Smooth muscle cell (in vitro differentiated cells): Measurements from ENCODE around the gene CD84. TPM values are rescaled to one million over a fixed set of nuclear protein-coding genes. Genes with fewer than 3 reads are reported as not detected.

ENCODE experiments used
- DNase-seq: peaks from one replicate; lab custom pipeline; 2025; ENCODE audit not compliant: unreplicated experiment; lab: John Stamatoyannopoulos, UW
- H2AFZ ChIP-seq: fragments of 200-600 bp; sonication (generic); 2 replicates; pipeline ENCODE4 v1.6.0; 2016; ENCODE audit warnings: antibody characterized with exemption, low read depth, mild to moderate bottlenecking
- H3F3A ChIP-seq: fragments of 200-600 bp; sonication (generic); 2 replicates; pipeline ENCODE4 v1.6.0; 2017; ENCODE audit warnings: antibody characterized with exemption, low read depth
- H3K27ac ChIP-seq: fragments of 200-600 bp; sonication (generic); 2 replicates; pipeline ENCODE4 v1.5.1; 2016; ENCODE audit warnings: low read depth, mild to moderate bottlenecking
- H3K27me3 ChIP-seq: fragments of 200-600 bp; sonication (generic); 2 replicates; pipeline ENCODE4 v1.6.1; 2016; ENCODE audit warnings: low read depth, mild to moderate bottlenecking
- H3K36me3 ChIP-seq: fragments of 200-600 bp; sonication (generic); 2 replicates; pipeline ENCODE4 v1.5.1; 2016; ENCODE audit warnings: low read depth
- H3K4me1 ChIP-seq: fragments of 200-600 bp; sonication (generic); 2 replicates; pipeline ENCODE4 v1.5.1; 2016; ENCODE audit warnings: low read depth
- H3K4me2 ChIP-seq: fragments of 200-600 bp; sonication (generic); 2 replicates; pipeline ENCODE4 v1.6.0; 2016; ENCODE audit warnings: mild to moderate bottlenecking
- H3K4me3 ChIP-seq: fragments of 200-600 bp; sonication (generic); 2 replicates; pipeline ENCODE4 v1.5.1; 2016; ENCODE audit warnings: mild to moderate bottlenecking
- H3K79me2 ChIP-seq: fragments of 200-600 bp; sonication (generic); 2 replicates; pipeline ENCODE4 v1.6.0; 2016; ENCODE audit warnings: low read depth, mild to moderate bottlenecking
- H3K9ac ChIP-seq: fragments of 200-600 bp; sonication (generic); 2 replicates; pipeline ENCODE4 v1.6.0; 2016; ENCODE audit warnings: low read depth
- H3K9me3 ChIP-seq: fragments of 200-600 bp; sonication (generic); replicated peaks from 2 replicates; pipeline ENCODE4 v1.5.1; 2016; ENCODE audit warnings: low read depth
- H4K20me1 ChIP-seq: fragments of 200-600 bp; sonication (generic); 2 replicates; pipeline ENCODE4 v1.6.0; 2016; ENCODE audit warnings: low read depth
- CTCF ChIP-seq: fragments of 200-600 bp; sonication (generic); IDR thresholded peaks from 2 replicates; pipeline ENCODE4 v1.5.1; 2017; ENCODE audit warnings: borderline replicate concordance, mild to moderate bottlenecking, antibody characterized with exemption; ENCODE audit not compliant: insufficient read depth, poor library complexity, severe bottlenecking
- WGBS: methylation state at CpG from one replicate; pipeline ENCODE4 v1.1.7; 2016; ENCODE audit warnings: low lambda C conversion rate; 5-methylcytosine and 5-hydroxymethylcytosine counted together
- polyA plus RNA-seq: library from polyadenylated mRNA; unstranded; fragments of >200 nt; fragmentation: Nextera tagmentation; extraction: Ambion mirVana; gene quantifications from 2 replicates; pipeline ENCODE4 v1.2.1, GENCODE V29; 2016
- total RNA-seq: library from RNA; depleted of rRNA; stranded (reverse); fragments of >200 nt; gene quantifications from 2 replicates; pipeline ENCODE4 v1.2.3, GENCODE V29; 2014

Gene CD84
- total and polyA plus RNA-seq, 2 experiments from 2014 or later, result not detected

- no peak for TF ChIP-seq CTCF
- no peaks in the 10 kb centered on the region for H3K4me1 ChIP-seq
- H3K79me2 ChIP-seq, result no peaks in the 10 kb centered on the region
- no peaks in the 10 kb centered on the region for H3K27me3 ChIP-seq
- no peaks in the 10 kb centered on the region for H3K36me3 ChIP-seq
- no peak overlapping the region for H3K9ac ChIP-seq
- 94% methylated on average over 4 of the region's 4 CpGs for WGBS
- H3K27ac ChIP-seq, result no peak overlapping the region
- no peaks in the 10 kb centered on the region for H3K9me3 ChIP-seq
- no peak overlapping the region for H2AFZ ChIP-seq
- no peak for DNase-seq
- H4K20me1 ChIP-seq, result no peaks in the 10 kb centered on the region
- H3K4me2 ChIP-seq, result no peak overlapping the region
- no peaks in the 10 kb centered on the region for H3F3A ChIP-seq
- H3K4me3 ChIP-seq, result no peak overlapping the region
These were observed 83.0 kb downstream of the CD84 start for GRCh38 chr1:160496334-160496733.

GRCh38 chr1:160494620-160495019, 84.7 kb downstream of the CD84 start:
- H3K9ac ChIP-seq, result no peak overlapping the region
- H3K9me3 ChIP-seq, result no peaks in the 10 kb centered on the region
- no peak for TF ChIP-seq CTCF
- no peaks in the 10 kb centered on the region for H3F3A ChIP-seq
- no peaks in the 10 kb centered on the region for H3K79me2 ChIP-seq
- H3K27me3 ChIP-seq, result no peaks in the 10 kb centered on the region
- no peaks in the 10 kb centered on the region for H4K20me1 ChIP-seq
- H2AFZ ChIP-seq, result no peak overlapping the region
- WGBS, result 78% methylated on average over 3 of the region's 3 CpGs
- DNase-seq, result no peak
- H3K4me2 ChIP-seq, result no peak overlapping the region
- H3K36me3 ChIP-seq, result no peaks in the 10 kb centered on the region
- H3K27ac ChIP-seq, result no peak overlapping the region
- H3K4me1 ChIP-seq, result no peaks in the 10 kb centered on the region
- H3K4me3 ChIP-seq, result no peak overlapping the region

GRCh38 chr1:160492617-160493016, 86.7 kb downstream of the CD84 start:
- Histone ChIP-seq H3F3A (no peaks in the 10 kb centered on the region), H4K20me1 (no peaks in the 10 kb centered on the region), H3K27me3 (no peaks in the 10 kb centered on the region), H3K4me2 (no peak overlapping the region), H3K9ac (no peak overlapping the region), H3K79me2 (no peaks in the 10 kb centered on the region), H3K27ac (no peak overlapping the region), H3K36me3 (no peaks in the 10 kb centered on the region), H3K4me1 (no peaks in the 10 kb centered on the region), H3K4me3 (no peak overlapping the region), H3K9me3 (no peaks in the 10 kb centered on the region), H2AFZ (no peak overlapping the region)
- no peak for DNase-seq
- 91% methylated on average over 2 of the region's 2 CpGs for WGBS
- TF ChIP-seq CTCF, result no peak

- no peaks in the 10 kb centered on the region for H3K27me3 ChIP-seq
- H3K36me3 ChIP-seq, result no peaks in the 10 kb centered on the region
- H3K4me2 ChIP-seq, result no peak overlapping the region
- H3K4me1 ChIP-seq, result no peaks in the 10 kb centered on the region
- no peak overlapping the region for H3K27ac ChIP-seq
- no peaks in the 10 kb centered on the region for H3F3A ChIP-seq
- H3K9ac ChIP-seq, result no peak overlapping the region
- no peak for DNase-seq
- H2AFZ ChIP-seq, result no peak overlapping the region
- H3K9me3 ChIP-seq, result no peaks in the 10 kb centered on the region
- H3K4me3 ChIP-seq, result no peak overlapping the region
- 93% methylated on average over 3 of the region's 3 CpGs for WGBS
- no peak for TF ChIP-seq CTCF
- H4K20me1 ChIP-seq, result no peaks in the 10 kb centered on the region
- no peaks in the 10 kb centered on the region for H3K79me2 ChIP-seq
These were observed 87.3 kb downstream of the CD84 start for GRCh38 chr1:160491981-160492380.
